Measurements from ENCODE around the gene PRKCE. TPM values are rescaled to one million over a fixed set of nuclear protein-coding genes. Genes with fewer than 3 reads are reported as not detected.

PRKCE gene
- total RNA-seq, 1 experiment from 2014 or later: 1.3 TPM

DNA sequence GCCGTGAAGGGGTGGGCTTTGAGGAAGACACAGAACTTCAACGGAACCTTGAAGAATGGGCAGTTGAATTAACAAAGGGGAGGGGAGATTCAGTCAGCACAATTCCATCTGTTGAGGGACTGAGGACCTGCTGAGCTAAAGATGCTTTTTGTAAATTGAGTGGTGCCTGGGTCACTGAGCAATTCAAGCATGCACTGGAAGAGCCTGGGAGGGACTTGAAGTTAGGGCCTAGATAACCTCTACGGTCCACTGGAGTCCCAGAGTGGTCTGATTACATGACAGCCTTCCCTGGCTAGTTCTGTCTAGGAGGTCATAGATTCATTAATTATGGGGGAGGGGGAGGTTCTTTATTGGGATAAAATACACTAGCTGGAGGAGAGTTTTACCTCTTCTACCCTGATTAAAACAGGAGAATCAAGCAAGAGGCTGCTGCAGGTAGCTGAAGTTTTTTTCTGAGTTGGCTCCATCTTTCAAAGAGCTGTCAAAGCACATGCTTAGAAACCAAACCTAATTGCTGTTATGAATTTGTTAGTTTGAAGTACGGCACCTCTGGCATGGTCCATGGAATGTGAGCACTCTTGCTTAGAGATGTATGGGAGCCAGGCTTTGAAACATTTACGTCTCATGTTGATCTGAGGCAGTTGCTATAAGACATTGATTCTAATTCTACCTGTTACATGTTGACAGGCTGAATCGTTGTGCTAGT, 290.2 kb downstream of the PRKCE start:
- Histone ChIP-seq H2BK5ac (ENCODE audit: insufficient read length, low read length) (no peak overlapping the region), H3K79me2 (ENCODE audit: insufficient read depth, low read length) (no peaks in the 10 kb centered on the region), H3K56ac (ENCODE audit: insufficient read length, low read depth, low read length) (no peak overlapping the region), H3K4me1 (ENCODE audit: insufficient read depth, low read length) (no peaks in the 10 kb centered on the region; the same call in 1 of the 2 replicates), H4K8ac (replicated peaks; ENCODE audit: insufficient read length, low read depth, low read length) (no peak overlapping the region), H2BK15ac (ENCODE audit: low read depth, low read length) (no peak overlapping the region), H2BK12ac (ENCODE audit: insufficient read length, low read depth, low read length) (no peak overlapping the region), H4K91ac (ENCODE audit: insufficient read length, low read depth, low read length) (no peak overlapping the region), H4K5ac (ENCODE audit: insufficient read length, low read depth, low read length) (no peak overlapping the region), H2BK120ac (ENCODE audit: low read depth, low read length, poor library complexity, severe bottlenecking) (no peak overlapping the region), H3K9me3 (ENCODE audit: control insufficient read depth, low read depth, low read length) (no peaks in the 10 kb centered on the region), H3K23me2 (ENCODE audit: insufficient read length, low read depth, low read length, poor library complexity, severe bottlenecking) (no peaks in the 10 kb centered on the region), H3K4ac (ENCODE audit: low read depth, low read length) (no peak overlapping the region), H3K79me1 (ENCODE audit: insufficient read depth, low read depth, low read length, poor library complexity, severe bottlenecking) (no peaks in the 10 kb centered on the region), H3K27ac (ENCODE audit: insufficient read length, low read depth, low read length) (no peak overlapping the region), H3K14ac (ENCODE audit: insufficient read depth, low read length) (no peak overlapping the region), H3K4me2 (ENCODE audit: insufficient read depth, insufficient read length, low read length) (no peak overlapping the region), H2AK5ac (ENCODE audit: insufficient read length, low read length) (no peak overlapping the region), H3K23ac (ENCODE audit: insufficient read length, low read depth, low read length) (no peak overlapping the region), H3K27me3 (ENCODE audit: insufficient read depth, low read length) (no peaks in the 10 kb centered on the region), H3K18ac (ENCODE audit: insufficient read length, low read depth, low read length) (no peak overlapping the region), H2AFZ (ENCODE audit: low read length) (no peak overlapping the region), H2BK20ac (ENCODE audit: low read depth, low read length, poor library complexity, severe bottlenecking) (no peak overlapping the region), H3T11ph (ENCODE audit: low read length) (no peak overlapping the region), H4K20me1 (ENCODE audit: control insufficient read depth, insufficient read depth, insufficient read length) (no peaks in the 10 kb centered on the region), H3K9ac (ENCODE audit: extremely low read depth, insufficient read length, low read length) (no peak overlapping the region)
- Mint-ChIP-seq H3K9me3 (no peaks in the 10 kb centered on the region), H3K4me1 (peaks cover 24 to 25% of the 10 kb centered on the region in 2 experiments), H3K36me3 (ENCODE audit: insufficient read depth in 1 of 3, low read depth in 3 of 3) (no peaks in the 10 kb centered on the region), H3K27ac (no peak overlapping the region), H3K27me3 (ENCODE audit: low read depth) (peaks cover 2% of the 10 kb centered on the region; the same call in 1 of the 2 replicates), H3K4me3 (no peak overlapping the region)
- no CpG with 5 or more reads among the region's 6 CpGs for WGBS (ENCODE audit: extremely low coverage, insufficient read length, low lambda C conversion rate)
- TF ChIP-seq, protein P1, sequence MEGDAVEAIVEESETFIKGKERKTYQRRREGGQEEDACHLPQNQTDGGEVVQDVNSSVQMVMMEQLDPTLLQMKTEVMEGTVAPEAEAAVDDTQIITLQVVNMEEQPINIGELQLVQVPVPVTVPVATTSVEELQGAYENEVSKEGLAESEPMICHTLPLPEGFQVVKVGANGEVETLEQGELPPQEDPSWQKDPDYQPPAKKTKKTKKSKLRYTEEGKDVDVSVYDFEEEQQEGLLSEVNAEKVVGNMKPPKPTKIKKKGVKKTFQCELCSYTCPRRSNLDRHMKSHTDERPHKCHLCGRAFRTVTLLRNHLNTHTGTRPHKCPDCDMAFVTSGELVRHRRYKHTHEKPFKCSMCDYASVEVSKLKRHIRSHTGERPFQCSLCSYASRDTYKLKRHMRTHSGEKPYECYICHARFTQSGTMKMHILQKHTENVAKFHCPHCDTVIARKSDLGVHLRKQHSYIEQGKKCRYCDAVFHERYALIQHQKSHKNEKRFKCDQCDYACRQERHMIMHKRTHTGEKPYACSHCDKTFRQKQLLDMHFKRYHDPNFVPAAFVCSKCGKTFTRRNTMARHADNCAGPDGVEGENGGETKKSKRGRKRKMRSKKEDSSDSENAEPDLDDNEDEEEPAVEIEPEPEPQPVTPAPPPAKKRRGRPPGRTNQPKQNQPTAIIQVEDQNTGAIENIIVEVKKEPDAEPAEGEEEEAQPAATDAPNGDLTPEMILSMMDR (conservative IDR thresholded peaks at IDR 0.05): no peak
- no peak for DNase-seq
